Rectal smooth muscle tissue (tissue), 1 donor: Measurements from ENCODE around the gene MMRN2.

Source experiments
- H3K27ac ChIP-seq: one replicate; pipeline ENCODE4 v1.7.0; 2013; ENCODE audit warnings: low read depth, low read length, inconsistent platforms
- H3K27me3 ChIP-seq: one replicate; pipeline ENCODE4 v1.7.0; 2013; ENCODE audit warnings: low read length; ENCODE audit not compliant: control insufficient read depth, insufficient read depth
- H3K36me3 ChIP-seq: one replicate; pipeline ENCODE4 v1.7.0; 2013; ENCODE audit warnings: low read length; ENCODE audit not compliant: control insufficient read depth, insufficient read depth
- H3K4me1 ChIP-seq: one replicate; pipeline ENCODE4 v1.7.0; 2013; ENCODE audit warnings: low read length; ENCODE audit not compliant: control insufficient read depth, insufficient read depth
- H3K4me3 ChIP-seq: one replicate; pipeline ENCODE4 v1.7.0; 2013; ENCODE audit warnings: low read length
- H3K9ac ChIP-seq: one replicate; pipeline ENCODE4 v1.7.0; 2013; ENCODE audit warnings: low read length

MMRN2 gene

GRCh38 chr10:86905429-86905828 lies 52.0 kb downstream of the MMRN2 start:
- no peak overlapping the region for H3K4me3 ChIP-seq
- no peak overlapping the region for H3K9ac ChIP-seq
- H3K36me3 ChIP-seq: peaks cover 13% of the 10 kb centered on the region
- no peaks in the 10 kb centered on the region for H3K27me3 ChIP-seq
- no peaks in the 10 kb centered on the region for H3K4me1 ChIP-seq
- H3K27ac ChIP-seq: no peak overlapping the region

- Histone ChIP-seq H3K4me1 (peaks cover 2% of the 10 kb centered on the region), H3K4me3 (no peak overlapping the region), H3K36me3 (peaks cover 12% of the 10 kb centered on the region), H3K27me3 (no peaks in the 10 kb centered on the region), H3K27ac (no peak overlapping the region), H3K9ac (no peak overlapping the region)
Measured at GRCh38 chr10:86904600-86904999, 52.8 kb downstream of the MMRN2 start.

GRCh38 chr10:86900955-86901354 lies 56.5 kb downstream of the MMRN2 start:
- Histone ChIP-seq H3K27me3 (no peaks in the 10 kb centered on the region), H3K4me3 (no peak overlapping the region), H3K4me1 (peaks cover 2% of the 10 kb centered on the region), H3K9ac (no peak overlapping the region), H3K36me3 (peaks cover 10% of the 10 kb centered on the region), H3K27ac (peak overlapping the region; percentile 62)

DNA sequence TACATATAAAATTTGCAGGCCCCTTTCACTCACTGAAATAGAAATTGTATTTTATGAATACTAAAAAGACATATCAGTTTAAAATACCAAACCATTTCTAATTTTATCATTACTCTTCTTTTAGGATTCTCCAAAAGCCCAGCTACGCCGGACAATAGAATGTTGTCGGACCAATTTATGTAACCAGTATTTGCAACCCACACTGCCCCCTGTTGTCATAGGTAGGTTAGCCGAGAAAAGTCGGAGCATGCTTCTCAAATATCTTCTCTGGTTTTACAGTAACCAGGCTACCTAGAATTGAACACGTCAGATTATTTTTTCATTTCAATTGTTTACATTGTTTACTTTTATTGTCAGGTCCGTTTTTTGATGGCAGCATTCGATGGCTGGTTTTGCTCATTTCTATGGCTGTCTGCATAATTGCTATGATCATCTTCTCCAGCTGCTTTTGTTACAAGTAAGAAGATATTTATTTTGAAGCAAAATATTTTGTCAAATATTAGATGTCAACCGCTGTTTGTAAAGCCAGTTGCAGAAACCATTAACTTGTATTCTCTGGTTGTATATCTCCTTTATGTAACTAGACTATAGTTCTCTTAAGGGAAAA lies 57.6 kb downstream of the MMRN2 start:
- Histone ChIP-seq H3K4me1 (peaks cover 2% of the 10 kb centered on the region), H3K9ac (no peak overlapping the region), H3K27me3 (no peaks in the 10 kb centered on the region), H3K36me3 (peaks cover 8% of the 10 kb centered on the region), H3K4me3 (no peak overlapping the region), H3K27ac (peak overlapping the region; percentile 62)

DNA sequence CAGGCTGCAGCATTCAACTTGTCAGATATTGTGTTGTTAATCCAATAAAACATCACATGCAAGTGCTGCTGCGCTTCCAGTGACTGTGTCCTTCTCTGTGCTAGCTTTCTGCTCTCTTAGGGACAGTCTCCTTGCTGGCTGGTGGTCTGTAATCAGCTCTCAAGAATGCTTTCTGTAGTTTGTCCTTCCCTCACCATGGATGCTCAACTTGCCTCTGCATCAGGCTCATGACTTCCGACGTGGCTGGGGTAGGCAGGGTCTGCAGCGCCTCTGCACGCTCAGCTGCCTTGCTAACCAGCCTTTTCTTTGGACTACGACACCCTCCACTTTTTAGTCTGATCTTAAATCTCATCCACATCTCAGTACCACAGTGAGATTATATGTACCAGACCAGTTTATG lies 58.3 kb downstream of the MMRN2 start:
- no peaks in the 10 kb centered on the region for H3K27me3 ChIP-seq
- H3K36me3 ChIP-seq: peaks cover 8% of the 10 kb centered on the region
- H3K4me1 ChIP-seq: peaks cover 2% of the 10 kb centered on the region
- no peak overlapping the region for H3K9ac ChIP-seq
- H3K27ac ChIP-seq: peak overlapping the region; percentile 3
- H3K4me3 ChIP-seq: no peak overlapping the region

GRCh38 chr10:86898511-86898910 lies 58.9 kb downstream of the MMRN2 start:
- Histone ChIP-seq H3K4me3 (no peak overlapping the region), H3K36me3 (peaks cover 8% of the 10 kb centered on the region), H3K9ac (no peak overlapping the region), H3K27ac (no peak overlapping the region), H3K27me3 (no peaks in the 10 kb centered on the region), H3K4me1 (peaks cover 2% of the 10 kb centered on the region)

- Histone ChIP-seq H3K4me3 (no peak overlapping the region), H3K4me1 (no peaks in the 10 kb centered on the region), H3K27ac (no peak overlapping the region), H3K36me3 (peaks cover 3% of the 10 kb centered on the region), H3K9ac (no peak overlapping the region), H3K27me3 (no peaks in the 10 kb centered on the region)
Measured at GRCh38 chr10:86889997-86890396, 67.4 kb downstream of the MMRN2 start.

DNA sequence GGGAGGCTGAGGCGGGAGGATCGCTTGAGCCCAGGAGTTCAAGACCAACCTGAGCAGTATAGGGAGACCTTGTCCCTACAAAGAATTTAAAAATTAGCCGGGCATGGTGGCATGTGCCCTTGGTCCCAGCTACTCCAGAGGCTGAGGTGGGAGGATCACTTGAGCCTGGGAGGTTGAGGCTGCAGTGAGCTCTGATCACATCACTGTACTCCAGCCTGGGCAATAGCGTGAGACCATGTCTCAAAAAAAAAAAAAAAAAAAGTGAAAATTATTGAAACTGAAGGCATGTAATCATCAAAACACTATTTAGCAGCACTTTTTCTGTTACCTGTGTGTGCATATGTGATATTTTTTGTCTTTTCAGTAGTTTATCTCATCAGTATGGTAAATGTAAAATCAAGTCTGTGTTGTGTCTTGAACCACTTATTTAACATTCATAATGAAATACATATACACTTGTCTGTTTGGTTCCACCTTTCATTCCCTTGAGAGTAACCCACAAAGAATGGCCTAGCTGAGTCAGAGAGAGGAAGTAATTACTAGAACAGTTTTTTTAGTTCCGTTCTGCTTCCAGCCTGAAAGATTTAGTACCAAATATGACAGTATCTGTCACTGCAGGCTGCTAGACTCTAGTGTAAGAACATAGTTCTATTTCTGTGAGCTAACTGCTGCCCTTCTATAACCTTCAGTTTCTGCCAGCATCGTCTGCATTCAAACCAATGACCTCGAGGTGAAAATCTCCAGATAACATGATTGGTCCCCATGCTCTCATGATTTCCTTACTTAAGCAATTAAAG lies 68.6 kb downstream of the MMRN2 start:
- Histone ChIP-seq H3K4me3 (no peak overlapping the region), H3K27ac (no peak overlapping the region), H3K36me3 (peaks cover 3% of the 10 kb centered on the region), H3K27me3 (no peaks in the 10 kb centered on the region), H3K4me1 (no peaks in the 10 kb centered on the region), H3K9ac (no peak overlapping the region)
